ENCODE data around the gene PDIA2.
"Not testable (repeated sequence)": the region's sequence is repeated elsewhere in the genome, so short reads cannot be mapped to it uniquely, and the experiment has no call there.

PDIA2 gene

GRCh38 chr16:263944-264343 lies 19.0 kb upstream of the PDIA2 start:
- no peak for DNase-seq

DNA sequence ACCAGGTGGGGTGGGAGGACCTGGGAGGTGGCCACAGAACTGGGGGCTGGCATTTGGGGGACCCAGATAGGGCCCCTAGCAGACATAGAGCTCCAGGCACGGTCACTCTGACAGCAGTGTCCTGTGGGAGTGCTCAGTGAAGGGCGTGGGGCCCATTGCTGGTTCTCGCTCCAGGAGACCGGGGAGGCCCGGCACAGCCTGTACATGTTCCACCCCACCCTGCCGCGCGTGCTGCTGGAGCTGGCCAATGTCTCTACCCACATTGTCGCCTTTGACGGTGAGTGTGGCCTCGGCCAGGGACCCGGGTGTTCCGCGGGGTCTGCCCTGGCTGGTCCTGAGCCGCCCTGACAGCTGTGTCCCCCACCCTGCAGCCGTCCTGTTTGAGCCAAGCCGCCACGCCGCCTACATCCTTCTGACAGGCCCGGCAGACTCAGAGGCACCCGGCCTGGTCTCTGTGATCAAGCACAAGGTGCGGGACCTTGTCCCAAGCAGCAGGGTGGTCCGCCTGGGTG lies 18.5 kb upstream of the PDIA2 start:
- DNase-seq = no peak

- DNase-seq = no peak
Measured at GRCh38 chr16:265002-265529, 17.9 kb upstream of the PDIA2 start.

GRCh38 chr16:265711-266110 lies 17.3 kb upstream of the PDIA2 start:
- DNase-seq = no peak

- DNase-seq = no peak
Measured at GRCh38 chr16:266258-267164, 16.5 kb upstream of the PDIA2 start.

DNA sequence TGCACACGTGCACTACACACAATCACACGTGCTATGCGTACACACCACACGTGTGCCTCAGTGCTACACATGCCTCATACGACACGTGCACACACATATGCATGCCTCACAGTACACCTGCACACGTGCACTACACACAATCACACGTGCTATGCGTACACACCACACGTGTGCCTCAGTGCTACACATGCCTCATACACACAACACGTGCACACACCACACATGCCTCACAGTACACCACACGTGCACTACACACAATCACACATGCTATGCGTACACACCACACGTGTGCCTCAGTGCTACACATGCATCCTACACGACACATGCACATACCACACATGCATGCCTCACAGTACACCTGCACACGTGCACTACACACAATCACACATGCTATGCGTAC lies 15.4 kb upstream of the PDIA2 start:
- DNase-seq = not testable (repeated sequence)

DNA sequence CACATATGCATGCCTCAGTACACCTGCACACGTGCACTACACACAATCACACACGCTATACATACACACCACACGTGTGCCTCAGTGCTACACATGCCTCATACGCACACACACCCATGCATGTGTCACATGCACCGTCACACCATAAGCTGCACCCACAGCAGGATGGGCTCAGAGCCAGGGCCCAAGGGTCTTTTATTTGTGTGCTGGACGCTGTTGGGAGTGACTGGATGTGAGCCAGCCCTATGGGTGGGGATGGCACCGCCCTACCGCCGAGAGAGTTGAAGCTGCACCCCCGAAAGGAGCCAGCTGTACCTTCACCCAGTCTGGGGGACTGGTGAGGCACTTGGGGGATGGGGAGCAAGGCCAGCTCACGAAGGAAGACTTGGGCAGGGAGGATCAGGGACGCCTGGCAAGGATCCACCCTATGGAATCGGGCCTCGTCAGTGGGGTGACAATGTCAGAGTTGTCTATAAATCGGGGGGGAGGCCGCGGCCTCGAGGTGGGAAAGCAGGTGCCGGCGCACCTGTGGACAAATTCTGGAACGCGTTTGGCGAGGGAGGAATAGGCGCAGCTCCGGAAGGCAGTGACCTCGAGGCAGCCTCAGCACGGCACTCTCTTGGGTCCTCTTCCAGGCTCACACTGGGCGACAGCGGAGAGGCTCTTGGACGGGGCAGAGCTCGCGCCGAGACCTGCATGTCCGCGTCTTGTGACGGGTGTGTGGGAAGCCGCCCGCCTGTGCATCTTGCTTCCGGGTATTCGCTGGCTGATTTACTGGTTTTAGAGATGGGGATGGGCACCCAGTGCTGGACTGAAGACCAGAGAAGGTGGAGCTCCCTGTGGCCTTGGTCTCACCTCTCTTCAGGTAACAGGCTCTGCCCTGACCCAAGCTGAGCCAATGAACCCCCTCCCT lies 14.6 kb upstream of the PDIA2 start:
- no peak for DNase-seq

DNA sequence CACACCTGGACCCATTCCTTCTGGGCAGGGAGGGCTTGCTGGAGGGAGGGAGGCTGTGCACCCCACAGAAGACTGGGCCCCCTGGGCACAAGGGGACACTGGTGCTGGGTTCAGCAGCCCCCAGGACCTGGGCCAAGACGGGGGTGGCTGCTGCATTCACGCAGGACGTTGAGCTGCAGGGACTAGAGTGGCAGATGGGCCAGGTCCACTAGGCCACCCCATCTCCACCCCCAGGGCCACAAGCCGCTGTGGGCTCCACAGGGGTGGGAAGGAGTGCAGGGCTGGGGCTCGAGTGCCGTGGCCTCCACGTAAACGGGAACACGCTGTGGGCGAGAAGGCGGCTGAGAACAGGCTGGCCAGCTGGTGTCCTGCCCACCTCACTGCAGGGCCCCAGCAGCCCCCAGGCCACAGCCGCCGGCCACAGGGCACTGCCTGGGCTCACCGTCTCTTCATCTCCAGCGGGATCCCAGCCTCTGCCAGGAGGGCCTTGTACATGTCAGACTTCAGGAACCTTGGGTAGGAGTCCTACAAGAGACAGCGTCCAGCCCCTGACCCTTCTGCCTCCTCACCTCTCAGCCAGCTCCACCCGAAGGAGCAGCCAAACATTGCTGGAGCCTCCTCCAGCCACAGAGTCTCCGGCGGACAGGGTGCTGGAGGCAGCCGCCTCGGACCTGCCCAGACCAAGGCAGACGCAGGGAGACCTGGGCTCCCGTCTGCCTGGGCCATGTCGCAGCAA lies 13.7 kb upstream of the PDIA2 start:
- DNase-seq = no peak

GRCh38 chr16:270381-271255 lies 12.3 kb upstream of the PDIA2 start:
- no peak for DNase-seq

- no peak for DNase-seq
Measured at GRCh38 chr16:272633-273546, 10.1 kb upstream of the PDIA2 start.

DNA sequence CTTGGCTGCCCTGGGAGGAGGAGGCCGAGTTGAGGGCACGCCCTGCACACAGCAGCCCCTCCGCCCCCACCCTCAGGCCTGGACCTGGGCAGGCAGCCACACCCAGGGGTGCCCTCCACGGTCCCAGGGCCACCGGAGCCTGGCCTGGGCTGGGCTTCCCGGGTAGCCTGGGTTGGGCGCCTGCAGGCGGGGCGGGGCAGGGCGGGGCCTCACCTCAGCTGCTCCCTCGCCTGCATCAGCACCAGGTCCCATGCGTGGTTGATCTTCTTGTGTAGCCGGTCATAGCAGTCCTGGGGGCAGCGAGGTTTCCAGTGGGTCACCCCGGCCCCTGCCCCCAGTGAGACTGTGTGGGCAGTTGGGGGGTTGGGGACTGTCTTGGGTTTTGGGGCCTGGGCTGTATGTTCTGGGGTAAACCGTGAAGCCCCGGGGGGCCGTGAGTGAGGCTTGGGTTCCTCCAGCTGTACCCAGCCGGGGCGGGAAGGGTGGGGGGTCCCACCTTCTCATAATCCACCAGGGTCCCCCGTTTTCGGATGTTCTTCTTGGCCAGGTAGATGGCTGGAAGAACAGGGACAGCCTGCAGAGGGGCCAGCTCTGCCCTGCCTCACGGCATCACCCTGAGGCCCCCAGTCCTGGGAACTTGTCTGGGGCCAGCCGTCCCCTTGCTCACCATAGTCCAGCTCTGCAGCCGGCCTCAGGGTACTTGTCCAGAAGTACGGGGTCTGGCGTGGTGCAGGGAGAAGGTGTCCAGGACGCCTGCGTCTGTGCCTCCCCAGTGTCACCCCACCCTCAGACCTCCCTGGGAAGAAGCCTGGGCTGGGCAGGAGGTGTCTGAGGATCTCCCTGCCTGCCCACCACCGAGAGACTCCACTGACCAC lies 9.2 kb upstream of the PDIA2 start:
- DNase-seq = no peak

DNA sequence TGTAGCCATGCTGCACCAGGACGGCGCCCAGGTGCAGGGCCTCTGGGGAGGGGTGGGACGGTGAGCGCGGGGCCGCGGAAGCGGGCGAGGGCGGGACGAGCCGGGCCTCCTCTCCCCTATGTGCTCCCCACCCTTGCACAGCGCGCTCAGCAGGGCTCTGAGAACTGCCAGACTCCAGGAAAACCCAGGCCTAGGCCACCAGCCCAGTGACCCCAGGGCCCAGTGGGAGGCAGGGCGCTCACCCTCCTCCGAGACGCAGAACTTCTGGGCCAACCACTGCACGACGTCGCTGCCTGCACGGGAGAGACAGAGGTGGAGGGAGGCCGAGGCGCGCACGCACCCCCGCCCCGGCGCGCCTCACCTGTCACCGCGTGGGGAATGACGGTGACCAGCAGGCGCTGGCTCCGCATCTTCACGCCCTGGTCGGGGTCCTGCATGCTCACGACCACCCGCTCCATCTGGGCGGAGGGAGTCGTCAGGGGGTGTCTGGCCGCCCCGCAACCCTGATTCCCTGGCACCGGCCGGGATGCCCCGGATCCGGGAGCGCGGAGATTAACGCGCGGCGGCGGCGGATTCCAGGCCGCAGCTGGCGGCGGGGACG lies 7.8 kb upstream of the PDIA2 start:
- DNase-seq = no peak

DNA sequence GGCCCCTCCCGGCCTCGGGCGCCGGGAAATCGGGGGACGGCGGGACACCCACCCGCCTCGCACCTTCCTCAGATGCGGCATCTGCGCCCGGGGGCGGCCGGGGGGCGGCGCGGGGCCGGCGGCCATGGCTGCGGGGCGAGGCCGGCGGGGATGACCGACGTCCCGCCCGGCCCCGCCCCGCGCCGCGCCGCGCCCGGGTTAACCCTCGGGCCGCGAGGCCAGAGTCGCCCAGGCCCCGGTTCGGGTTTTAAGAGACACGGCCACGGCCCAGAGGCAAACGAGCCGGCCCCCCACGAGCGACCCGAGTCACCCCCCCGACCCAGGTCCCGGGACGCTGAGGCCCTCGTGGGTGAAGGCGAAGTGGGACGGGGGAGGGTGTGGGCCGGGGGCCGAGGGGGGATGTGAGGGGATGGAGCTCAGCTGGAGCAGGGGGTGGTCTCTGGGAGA lies 7.2 kb upstream of the PDIA2 start, which contains the start of gene RGS11:
Gene RGS11, minus strand, starts transcription at position 159 of the 447 bp plus-strand sequence. Its CDS starts 33 bp downstream, at position 126.
- no peak for DNase-seq

DNA sequence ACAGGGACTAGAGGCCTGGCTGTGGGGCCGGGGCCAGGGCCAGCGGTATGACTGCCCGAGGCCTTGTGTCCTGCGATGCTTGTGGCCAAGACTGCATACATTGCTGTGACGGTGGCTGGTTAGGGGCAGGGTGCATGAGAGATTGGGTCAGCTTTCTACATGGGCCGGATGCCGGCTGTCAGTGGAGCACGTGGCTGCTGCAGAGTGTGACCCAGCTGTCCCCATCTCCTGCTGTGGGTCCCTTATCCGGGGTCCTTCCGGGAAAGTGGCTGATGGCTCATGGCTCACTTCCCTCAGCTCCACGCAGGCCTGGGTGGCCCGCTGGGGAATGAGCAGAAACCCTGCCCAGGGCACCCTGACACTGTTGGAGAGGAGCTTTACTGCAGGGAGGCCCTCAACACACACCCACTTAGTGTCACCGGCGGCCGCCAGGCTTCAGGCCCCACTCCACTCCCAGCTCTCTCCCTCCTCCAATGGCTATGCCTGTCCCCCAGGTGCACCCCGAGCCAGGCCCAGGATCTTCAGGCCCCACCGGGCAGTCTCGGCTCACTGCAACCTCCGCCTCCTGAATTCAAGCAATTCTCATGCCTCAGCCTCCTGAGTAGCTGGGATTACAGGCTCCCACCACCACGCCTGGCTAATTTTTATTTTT lies 6.4 kb upstream of the PDIA2 start:
- no peak for DNase-seq

- no peak for DNase-seq
Measured at GRCh38 chr16:278863-279366, 4.0 kb upstream of the PDIA2 start.

DNA sequence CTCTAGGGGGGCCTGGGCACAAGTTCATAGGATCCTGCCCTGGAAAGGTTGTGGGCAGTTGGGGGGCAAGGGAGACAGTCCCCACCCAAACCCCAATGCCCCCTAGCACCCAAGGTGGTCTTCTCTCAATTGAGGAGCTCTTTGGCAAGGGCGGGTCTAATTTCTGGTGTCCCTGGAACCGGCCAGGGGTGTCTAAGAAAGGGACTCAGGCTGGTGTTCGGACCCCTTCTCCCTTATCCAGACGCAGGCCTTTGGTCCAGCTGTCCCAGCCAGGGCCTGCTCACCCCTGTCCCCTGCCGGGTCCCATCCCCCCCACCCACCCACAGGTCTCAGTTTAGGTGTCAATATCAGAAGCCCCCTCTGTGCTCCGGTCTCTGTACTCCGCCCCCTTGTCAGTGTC lies 3.4 kb upstream of the PDIA2 start:
- DNase-seq = no peak

GRCh38 chr16:280005-280460 lies 2.9 kb upstream of the PDIA2 start:
- DNase-seq = no peak

DNA sequence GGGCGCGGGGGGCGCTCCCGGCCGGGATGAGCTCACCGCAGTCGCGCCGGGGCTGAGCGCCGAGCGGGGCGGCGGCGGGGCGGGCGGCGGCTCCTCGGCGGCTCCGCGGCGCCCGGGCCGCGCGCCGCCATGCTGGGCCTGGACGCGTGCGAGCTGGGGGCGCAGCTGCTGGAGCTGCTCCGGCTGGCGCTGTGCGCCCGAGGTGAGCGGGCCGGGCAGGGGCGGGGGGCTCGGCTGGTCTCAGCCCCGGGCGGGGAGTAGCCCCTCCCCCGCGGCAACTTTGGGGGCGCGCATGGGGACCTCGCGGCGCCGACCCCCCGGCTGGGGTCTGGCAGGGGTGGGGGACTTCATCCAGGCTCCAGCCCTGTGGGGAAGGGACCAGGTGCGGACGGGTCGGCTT lies 2.4 kb upstream of the PDIA2 start, which contains the start of gene ARHGDIG:
Gene ARHGDIG, plus strand, starts transcription at position 40 of the 400 bp plus-strand sequence. Its CDS starts 90 bp downstream, at position 130.
- no peak for DNase-seq

Data from CD4-positive, alpha-beta T cell treated with Interleukin-6 for 4 hours (primary cell).